Right ventricle myocardium inferior (tissue), 1 donor: ENCODE results near the gene SLC8A1. TPM values are rescaled to one million over a fixed set of nuclear protein-coding genes. Genes with fewer than 3 reads are reported as not detected.

Experiments
- ATAC-seq: fragments of 200-7000 bp; cut with Tn5 transposase; one replicate; pipeline ENCODE4 v1.9.1; 2020; ENCODE audit warnings: mild to moderate bottlenecking, moderate library complexity
- DNase-seq: peaks from one replicate; pipeline ENCODE4 v3.0.0; 2021; ENCODE audit errors: missing footprints
- intact Hi-C: fragments of 100-400 bp; cut with DNase I; formaldehyde crosslinking; loops from one replicate; pipeline ENCODE4 v1.11.0; 2022
- total RNA-seq: library from RNA; stranded (reverse); fragmentation: NEBNext Ultra II Directional; extraction: Animal tissue kit (Norgen Biotek cat#: 25700); gene quantifications from one replicate; pipeline ENCODE4 v1.2.1, GENCODE V29; 2021
- donor health status: DM: no; HTN: yes; CAD: no; lungs with severe emphysema.

The SLC8A1 gene
- total RNA-seq, 1 donor from 2014 or later = 999 TPM

DNA sequence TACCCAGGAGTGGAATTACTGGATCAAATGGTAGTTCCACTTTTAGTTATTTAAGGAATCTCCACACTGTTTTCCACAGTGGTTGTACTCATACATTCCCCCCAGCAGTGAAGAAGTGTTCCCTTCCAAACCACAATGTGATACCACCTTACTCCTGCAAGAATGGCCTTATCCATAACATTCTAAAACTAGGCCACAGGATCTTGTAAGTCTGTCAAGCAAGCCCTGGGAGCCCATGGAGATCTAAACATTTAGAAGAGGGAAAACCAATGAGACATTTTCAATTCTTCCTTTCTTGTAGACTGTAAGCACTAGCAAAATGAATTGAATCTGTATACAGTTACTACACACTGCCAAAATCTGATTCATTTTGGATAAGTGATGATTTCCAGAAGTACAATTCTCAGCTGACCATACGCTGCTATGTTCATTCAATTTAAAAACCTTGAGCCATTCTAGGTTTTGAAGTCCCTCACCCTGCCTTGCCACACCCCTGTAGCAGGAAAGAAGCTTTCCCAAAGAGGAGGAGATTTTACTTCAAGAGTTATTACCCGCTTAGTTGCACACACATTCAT is 149.1 kb downstream of the SLC8A1 start:
- ATAC-seq (no peak), DNase-seq (no peak)
- intact Hi-C loops = no loop called here

GRCh38 chr2:40300391-40300790 is 151.5 kb downstream of the SLC8A1 start:
- DNase-seq = no peak
- ATAC-seq = no peak
- intact Hi-C loops = no loop called here

GRCh38 chr2:40299781-40300180 is 152.1 kb downstream of the SLC8A1 start:
- no peak for ATAC-seq
- intact Hi-C loops = no loop called here
- no peak for DNase-seq

- intact Hi-C loops = no loop called here
- DNase-seq (no peak), ATAC-seq (no peak)
Measured at GRCh38 chr2:40299173-40299572, 152.7 kb downstream of the SLC8A1 start.

GRCh38 chr2:40298026-40298425 is 153.9 kb downstream of the SLC8A1 start:
- DNase-seq = no peak
- intact Hi-C loops = no loop called here
- ATAC-seq = no peak

DNA sequence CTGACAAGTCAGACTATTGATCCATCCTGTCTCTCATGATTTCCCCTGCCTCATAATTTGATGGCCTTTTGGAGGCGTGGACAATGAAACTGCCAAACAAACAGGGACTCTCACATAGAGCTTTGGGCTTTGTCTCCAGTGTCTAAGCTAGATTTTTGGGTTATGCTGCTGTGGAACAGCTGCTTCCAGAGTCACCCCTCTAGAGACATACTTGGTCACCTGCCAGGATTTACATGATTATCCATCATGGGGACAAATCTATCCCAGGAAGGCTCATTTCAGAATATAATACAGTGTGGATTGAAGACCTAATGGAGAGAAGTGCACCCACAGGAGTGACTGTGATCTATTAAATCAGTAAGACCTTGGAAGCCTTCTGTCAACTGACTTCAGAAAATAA is 159.6 kb downstream of the SLC8A1 start:
- ATAC-seq (no peak), DNase-seq (no peak)
- intact Hi-C loops = no loop called here

GRCh38 chr2:40289771-40290404 is 162.0 kb downstream of the SLC8A1 start:
- ATAC-seq = no peak
- intact Hi-C loops = no loop called here
- no peak for DNase-seq

- DNase-seq (no peak), ATAC-seq (no peak)
- intact Hi-C loops = no loop called here
Measured at GRCh38 chr2:40287773-40288172, 164.1 kb downstream of the SLC8A1 start.

DNA sequence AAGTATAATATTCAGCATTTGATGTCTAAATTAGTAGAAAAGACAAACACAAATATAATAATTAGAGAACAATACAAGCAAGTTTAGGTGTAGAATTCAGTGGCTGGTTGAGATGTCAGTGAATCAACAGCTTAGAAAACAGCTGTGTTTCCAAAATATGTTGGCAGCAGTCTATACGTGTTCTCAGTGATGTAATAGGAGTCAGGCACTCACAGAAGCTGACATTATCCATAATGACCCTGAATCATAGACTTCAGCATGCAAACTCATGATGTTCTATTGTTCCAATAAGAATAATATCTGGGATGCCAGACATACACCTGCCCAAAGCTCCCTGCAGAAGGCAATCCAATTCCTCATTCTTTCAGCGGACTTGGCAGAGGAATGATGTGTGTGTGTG is 164.7 kb downstream of the SLC8A1 start:
- intact Hi-C loops = no loop called here

GRCh38 chr2:40286721-40287120 is 165.2 kb downstream of the SLC8A1 start:
- intact Hi-C loops = no loop called here
- DNase-seq = no peak
- no peak for ATAC-seq

More for the DNA sequence above, 164.7 kb downstream of the SLC8A1 start:
- DNase-seq (no peak), ATAC-seq (no peak)

- intact Hi-C loops = no loop called here
- ATAC-seq (no peak), DNase-seq (no peak)
Measured at GRCh38 chr2:40285391-40285790, 166.5 kb downstream of the SLC8A1 start.

GRCh38 chr2:40284797-40285196 is 167.1 kb downstream of the SLC8A1 start:
- intact Hi-C loops = loop anchor here (5.0 kb wide), 2 partner anchors 42 to 168 kb away; partner anchors contain the start of gene SLC8A1
- no peak for ATAC-seq
- no peak for DNase-seq

GRCh38 chr2:40283111-40283909 is 168.6 kb downstream of the SLC8A1 start:
- intact Hi-C loops = loop anchor here (5.0 kb wide), 2 partner anchors 41 to 169 kb away; partner anchors contain the start of gene SLC8A1
- ATAC-seq (no peak), DNase-seq (no peak)

- DNase-seq = no peak
- peak; percentile 21 for ATAC-seq
- intact Hi-C loops = loop anchor here (5.0 kb wide), 2 partner anchors 40 to 170 kb away; partner anchors contain the start of gene SLC8A1
Measured at GRCh38 chr2:40282428-40282827, 169.5 kb downstream of the SLC8A1 start.

DNA sequence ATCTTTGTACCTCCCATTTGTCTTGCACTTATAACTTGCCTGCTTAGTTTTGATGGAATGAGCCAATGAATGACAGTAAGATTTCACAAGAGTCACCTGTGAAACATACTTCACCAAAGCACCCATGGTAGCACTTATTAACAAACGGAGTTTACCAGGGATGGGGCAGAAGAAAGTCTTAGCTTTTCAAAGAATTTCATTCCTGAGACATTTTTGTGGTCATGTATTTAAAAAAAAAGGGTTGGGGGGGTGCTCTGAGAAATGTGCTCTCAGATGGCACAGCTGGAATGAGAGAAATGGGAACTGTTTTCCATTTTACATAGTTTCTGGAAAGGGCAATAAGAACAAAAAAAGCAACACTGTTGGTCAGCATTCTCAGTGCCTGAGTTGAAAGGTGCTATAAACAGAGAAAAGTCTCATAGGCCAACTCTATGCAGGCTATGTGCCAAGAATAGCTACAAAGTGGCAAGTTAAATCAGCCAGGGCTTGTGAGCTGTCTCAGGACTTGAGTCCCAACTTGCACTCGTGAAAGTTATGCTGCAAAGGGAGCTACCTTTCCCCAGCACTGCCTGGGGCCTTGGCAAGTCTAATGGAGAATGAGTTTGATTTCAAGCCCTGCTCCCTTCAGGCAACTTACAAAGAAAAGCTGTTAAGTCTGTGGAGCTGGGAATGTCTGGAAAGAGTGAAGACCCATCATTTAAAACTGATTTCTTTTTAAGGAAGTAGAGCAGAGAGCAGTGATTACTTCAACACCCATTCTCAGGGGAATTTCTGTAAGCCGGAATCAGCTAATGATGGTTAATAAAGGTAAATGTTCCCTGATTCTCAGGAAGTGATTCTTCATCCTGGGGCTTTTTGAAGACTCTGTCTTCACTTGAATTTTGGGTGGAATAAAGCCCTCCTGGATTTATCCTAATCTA is 170.6 kb downstream of the SLC8A1 start:
- ATAC-seq = peak; percentile 81
- no peak for DNase-seq
- intact Hi-C loops = loop anchor here (5.0 kb wide), 2 partner anchors 39 to 171 kb away; partner anchors contain the start of gene SLC8A1

- ATAC-seq = no peak
- intact Hi-C loops = no loop called here
- DNase-seq = no peak
Measured at GRCh38 chr2:40279482-40279881, 172.4 kb downstream of the SLC8A1 start.

GRCh38 chr2:40279001-40279400 is 172.9 kb downstream of the SLC8A1 start:
- DNase-seq (no peak), ATAC-seq (no peak)
- intact Hi-C loops = no loop called here

GRCh38 chr2:40276076-40276475 is 175.8 kb downstream of the SLC8A1 start:
- intact Hi-C loops = no loop called here
- DNase-seq (no peak), ATAC-seq (no peak)

DNA sequence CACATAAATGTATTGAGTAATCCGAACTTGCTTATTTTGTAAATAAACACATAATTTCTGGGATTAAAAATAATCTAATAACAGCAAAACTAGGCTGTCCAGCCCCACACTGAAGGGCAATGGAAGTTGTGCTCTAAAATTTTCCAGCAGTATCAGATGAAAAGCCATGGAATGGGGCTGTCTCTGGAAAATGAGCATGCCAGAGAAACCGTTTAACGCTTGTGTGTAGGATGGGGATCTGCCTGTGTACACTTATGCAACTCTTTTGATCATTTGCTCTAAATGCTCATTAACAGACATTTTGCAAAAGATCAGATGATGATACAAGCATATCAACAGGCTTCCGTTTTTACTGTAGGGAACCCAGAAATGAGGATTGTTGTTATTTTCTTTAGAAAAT is 177.6 kb downstream of the SLC8A1 start:
- DNase-seq (no peak), ATAC-seq (no peak)
- intact Hi-C loops = no loop called here
